GM20000 (cell line): ENCODE data around the gene CALHM2.

Experiments used
- DNase-seq: peaks from one replicate; pipeline ENCODE4 v3.0.0; 2012; ENCODE audit warnings: low spot score
- CTCF ChIP-seq: IDR thresholded peaks from 2 replicates; pipeline ENCODE4 v1.5.1; 2012; ENCODE audit warnings: mild to moderate bottlenecking, control low read depth; ENCODE audit errors: extremely low read depth, missing control alignments

The CALHM2 gene

GRCh38 chr10:103473261-103473671 lies 21.1 kb upstream of the CALHM2 start:
- no peak for TF ChIP-seq CTCF
- DNase-seq = no peak

DNA sequence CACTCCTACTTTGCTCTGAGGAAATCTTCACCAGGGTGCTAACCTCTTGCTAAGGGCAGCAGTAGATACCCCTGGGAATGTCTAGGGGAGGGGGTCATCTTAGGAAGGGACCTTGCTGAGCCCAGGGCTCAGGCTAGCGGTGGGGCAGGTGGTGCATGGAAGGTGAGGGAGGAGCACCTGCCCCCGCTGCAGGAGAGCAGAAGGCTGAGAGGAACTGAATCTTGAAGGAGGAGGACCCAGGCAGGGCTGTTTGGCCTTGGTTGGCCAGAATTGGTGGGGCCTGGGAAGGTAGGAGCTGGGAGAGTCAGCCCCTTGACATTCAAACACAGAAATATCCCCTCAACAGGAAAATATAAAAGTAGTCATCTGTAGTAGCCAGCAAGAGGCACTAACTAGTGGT lies 19.8 kb upstream of the CALHM2 start:
- no peak for TF ChIP-seq CTCF
- DNase-seq = peak; percentile 74

DNA sequence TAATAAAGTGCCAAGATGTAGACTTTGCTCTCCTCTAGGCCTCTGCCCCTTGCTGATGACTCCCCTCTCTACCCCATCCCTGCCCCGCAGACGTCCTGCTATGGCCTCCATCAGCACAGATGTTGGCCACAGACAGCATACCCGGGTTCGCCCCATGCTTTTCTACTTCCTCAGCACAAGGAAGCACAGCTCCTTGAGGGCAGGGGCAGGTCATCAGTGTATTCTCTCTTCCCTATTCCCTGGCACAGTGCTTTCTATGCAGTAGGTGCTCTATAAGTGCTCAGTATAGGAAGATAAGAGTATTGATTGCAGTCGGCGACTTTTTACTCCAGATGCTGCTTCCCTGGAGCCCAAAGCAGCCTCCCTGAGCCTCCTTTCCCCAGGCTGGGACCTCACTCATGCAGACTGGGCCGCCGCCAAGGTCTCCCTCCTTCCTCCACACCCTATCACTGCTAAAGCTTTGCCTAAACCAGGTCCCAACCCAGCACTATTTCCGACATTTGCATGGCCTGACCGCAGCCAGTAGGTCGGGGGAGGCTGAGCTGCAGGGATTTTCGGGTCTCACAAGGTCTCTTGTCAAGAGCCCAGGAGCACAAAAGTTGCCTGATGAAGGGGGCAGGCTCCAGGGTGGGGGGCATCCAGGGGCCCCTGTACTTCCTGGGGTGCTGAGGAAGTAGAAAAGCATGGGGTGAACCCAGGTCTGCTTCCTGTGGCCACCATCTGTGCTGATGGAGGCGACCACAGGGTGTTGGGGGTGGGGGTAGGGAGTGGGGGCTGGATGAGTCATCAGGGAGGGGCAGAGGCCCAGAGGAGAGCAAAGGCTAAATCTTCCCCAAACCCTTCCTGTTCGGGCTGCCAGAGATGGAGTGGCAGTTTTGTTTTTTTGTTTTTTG lies 18.8 kb upstream of the CALHM2 start:
- peak; percentile 90 for DNase-seq
- TF ChIP-seq CTCF = no peak

GRCh38 chr10:103469201-103469600 lies 17.0 kb upstream of the CALHM2 start:
- DNase-seq = no peak
- TF ChIP-seq CTCF = no peak

DNA sequence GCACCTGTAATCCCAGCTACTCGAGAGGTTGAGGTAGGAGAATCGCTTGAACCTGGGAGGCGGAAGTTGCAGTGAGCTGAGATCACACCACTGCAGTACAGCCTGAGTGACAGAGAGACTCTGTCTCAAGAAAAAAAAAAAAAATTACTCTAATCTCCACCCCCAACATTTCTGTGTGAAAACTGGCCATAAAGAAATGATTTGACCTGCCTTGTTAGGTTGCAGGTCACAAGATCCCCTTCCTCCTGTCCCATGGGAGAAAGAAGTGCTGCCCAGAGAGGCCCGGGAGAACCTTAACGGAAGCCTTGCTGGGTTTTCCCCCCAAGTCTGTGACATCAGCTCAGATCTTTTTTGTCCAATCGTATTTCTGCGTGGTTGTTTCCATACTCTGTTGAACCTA lies 15.2 kb upstream of the CALHM2 start:
- TF ChIP-seq CTCF = no peak
- peak; percentile 78 for DNase-seq

DNA sequence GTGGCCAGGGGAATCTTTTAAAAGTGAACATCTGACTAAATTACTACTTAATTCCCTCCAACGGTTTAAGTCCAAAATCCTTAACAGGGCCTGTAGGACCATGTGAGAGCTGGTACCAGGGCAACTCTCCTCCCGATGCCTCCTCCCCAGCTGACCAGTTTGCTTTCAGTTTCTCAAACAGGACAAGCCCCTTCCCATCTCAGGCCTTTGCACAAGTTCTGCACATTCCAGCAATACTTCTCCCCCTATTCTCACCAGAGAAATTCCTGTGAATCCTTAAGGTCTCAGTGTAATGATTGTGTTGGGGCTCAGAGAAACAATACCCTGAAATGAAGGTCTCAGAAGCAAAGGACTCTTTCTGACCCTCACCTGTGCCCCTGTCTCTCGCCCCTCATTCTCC lies 14.6 kb upstream of the CALHM2 start:
- no peak for DNase-seq
- TF ChIP-seq CTCF = no peak

- no peak for DNase-seq
- TF ChIP-seq CTCF = no peak
Observed at GRCh38 chr10:103465411-103466179, 13.4 kb upstream of the CALHM2 start.
